ENCODE data around the gene ALK.

DNA sequence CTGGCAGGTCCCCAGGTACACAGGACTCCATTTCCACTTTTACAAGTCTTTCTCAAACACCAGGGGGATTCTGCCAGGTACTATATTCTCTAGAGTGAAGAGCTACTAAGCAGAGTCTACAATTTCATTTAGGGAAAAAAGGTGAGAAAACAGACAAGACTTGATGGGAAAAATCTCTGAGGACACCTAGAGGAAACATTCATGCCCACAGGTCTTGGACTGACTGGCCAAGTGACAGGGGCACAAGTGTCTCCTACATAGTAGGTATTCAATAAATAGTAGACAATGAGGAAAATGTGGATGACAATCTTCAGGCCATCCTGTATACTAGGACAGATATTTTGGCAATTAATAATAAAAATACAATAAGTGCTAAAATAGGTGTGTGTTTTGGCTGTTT lies 577.6 kb downstream of the ALK start:
- TF ChIP-seq POLR2A (IDR thresholded peaks at IDR 0.05) (no peak), POLR2AphosphoS5 (IDR thresholded peaks at IDR 0.05) (no peak), EP300 (IDR thresholded peaks at IDR 0.05) (no peak)
- TF ChIP-seq, protein P1, sequence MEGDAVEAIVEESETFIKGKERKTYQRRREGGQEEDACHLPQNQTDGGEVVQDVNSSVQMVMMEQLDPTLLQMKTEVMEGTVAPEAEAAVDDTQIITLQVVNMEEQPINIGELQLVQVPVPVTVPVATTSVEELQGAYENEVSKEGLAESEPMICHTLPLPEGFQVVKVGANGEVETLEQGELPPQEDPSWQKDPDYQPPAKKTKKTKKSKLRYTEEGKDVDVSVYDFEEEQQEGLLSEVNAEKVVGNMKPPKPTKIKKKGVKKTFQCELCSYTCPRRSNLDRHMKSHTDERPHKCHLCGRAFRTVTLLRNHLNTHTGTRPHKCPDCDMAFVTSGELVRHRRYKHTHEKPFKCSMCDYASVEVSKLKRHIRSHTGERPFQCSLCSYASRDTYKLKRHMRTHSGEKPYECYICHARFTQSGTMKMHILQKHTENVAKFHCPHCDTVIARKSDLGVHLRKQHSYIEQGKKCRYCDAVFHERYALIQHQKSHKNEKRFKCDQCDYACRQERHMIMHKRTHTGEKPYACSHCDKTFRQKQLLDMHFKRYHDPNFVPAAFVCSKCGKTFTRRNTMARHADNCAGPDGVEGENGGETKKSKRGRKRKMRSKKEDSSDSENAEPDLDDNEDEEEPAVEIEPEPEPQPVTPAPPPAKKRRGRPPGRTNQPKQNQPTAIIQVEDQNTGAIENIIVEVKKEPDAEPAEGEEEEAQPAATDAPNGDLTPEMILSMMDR (IDR thresholded peaks at IDR 0.05), result no peak

Measured in sigmoid colon (tissue), 4 donors.